Adipocyte (in vitro differentiated cells): ENCODE data around the gene DCLK3.
A peak's percentile ranks its signal among the peaks of the same experiment; 100 is the strongest.

Experiments used
- DNase-seq: peaks from one replicate; pipeline ENCODE4 v3.0.0-alpha.2; 2015; ENCODE audit warnings: low read depth
- H3K27me3 ChIP-seq: replicated peaks from 2 replicates; pipeline ENCODE4 v1.7.0; 2013; ENCODE audit warnings: mild to moderate bottlenecking, low read length, moderate library complexity; ENCODE audit not compliant: control insufficient read depth, insufficient read depth
- H3K36me3 ChIP-seq: 2 replicates; pipeline ENCODE4 v1.7.0; 2013; ENCODE audit warnings: low read length, mild to moderate bottlenecking, moderate library complexity; ENCODE audit not compliant: control insufficient read depth, insufficient read depth, severe bottlenecking
- H3K4me1 ChIP-seq: 2 replicates; pipeline ENCODE4 v1.7.0; 2013; ENCODE audit warnings: mild to moderate bottlenecking, low read length, moderate library complexity; ENCODE audit not compliant: control insufficient read depth, insufficient read depth
- H3K4me3 ChIP-seq: 2 replicates; pipeline ENCODE4 v1.7.0; 2013; ENCODE audit warnings: mild to moderate bottlenecking, low read length, moderate library complexity
- H3K9ac ChIP-seq: 2 replicates; pipeline ENCODE4 v1.7.0; 2013; ENCODE audit warnings: mild to moderate bottlenecking, low read length, moderate library complexity
- H3K9me3 ChIP-seq: 2 replicates; pipeline ENCODE4 v1.7.0; 2013; ENCODE audit warnings: mild to moderate bottlenecking, low read length, moderate library complexity; ENCODE audit not compliant: control insufficient read depth

The DCLK3 gene

DNA sequence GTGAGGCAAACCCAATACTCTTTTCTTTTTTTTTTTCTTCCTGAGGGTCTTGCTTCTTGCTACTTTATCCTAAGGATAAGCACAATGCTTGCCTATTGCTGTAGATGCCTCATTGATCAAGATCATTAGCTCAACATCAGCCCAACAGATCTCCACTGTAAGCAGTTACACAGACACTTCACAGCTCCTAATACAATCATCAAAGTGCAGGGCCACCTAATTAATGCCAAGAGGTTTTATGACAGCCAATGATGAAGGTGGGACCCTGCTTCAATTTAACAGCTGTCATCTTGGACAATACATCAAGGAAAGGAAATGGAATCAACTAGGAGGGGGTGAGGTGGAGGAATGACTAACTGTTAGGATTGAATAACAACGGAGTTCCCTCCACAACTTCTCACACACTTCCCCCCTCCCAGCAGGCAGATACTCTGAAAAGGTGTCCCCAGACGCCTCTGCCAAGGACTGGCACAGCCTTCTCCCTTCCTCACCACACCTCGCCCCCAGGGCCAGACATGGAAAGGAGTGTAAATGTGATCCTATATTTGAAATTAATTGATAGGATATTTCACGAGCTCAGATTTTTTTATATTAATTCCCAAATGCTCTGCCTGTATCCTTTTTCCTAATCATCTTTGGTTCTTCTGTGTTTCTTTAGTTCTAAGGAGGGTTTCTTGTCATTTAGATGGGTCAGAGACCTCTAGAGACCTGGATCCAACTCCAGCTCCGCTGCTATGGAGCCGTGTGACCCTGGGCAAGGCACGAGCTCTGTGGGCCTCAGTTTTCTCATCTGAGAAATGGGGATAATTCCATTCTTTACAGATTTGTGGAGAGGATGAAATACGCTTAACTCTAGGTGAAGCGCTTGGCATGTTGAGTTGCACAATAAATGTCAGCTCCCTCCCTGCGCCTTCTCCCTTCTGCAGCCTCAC is 1.2 kb downstream of the DCLK3 start:
- Histone ChIP-seq H3K27me3 (peaks cover 17% of the 10 kb centered on the region), H3K9me3 (peaks cover 5% of the 10 kb centered on the region), H3K4me1 (no peaks in the 10 kb centered on the region), H3K36me3 (no peaks in the 10 kb centered on the region), H3K4me3 (peak overlapping the region; percentile 67), H3K9ac (no peak overlapping the region)
- no peak for DNase-seq

DNA sequence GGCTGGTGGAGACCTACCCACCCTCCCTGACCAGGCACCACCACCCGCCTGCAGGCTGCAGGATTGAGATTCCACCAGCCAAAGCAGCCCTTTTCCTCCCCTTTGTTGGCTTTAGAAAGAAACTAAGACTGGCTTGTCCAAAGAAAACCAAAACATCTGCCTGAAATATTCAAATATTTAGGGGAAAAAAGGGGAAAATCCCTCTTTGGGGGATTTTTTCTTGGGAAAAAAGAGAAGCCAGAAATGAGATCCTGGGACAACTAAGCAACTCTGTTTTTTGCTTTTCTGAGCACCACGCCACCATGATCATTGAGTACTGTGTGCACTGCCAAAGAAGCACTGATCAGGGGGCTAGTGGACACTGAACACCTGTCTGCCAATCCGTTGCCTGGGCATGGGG is 2.6 kb downstream of the DCLK3 start:
- H3K27me3 ChIP-seq, result peaks cover 17% of the 10 kb centered on the region
- no peak overlapping the region for H3K9ac ChIP-seq
- H3K36me3 ChIP-seq, result no peaks in the 10 kb centered on the region

DNA sequence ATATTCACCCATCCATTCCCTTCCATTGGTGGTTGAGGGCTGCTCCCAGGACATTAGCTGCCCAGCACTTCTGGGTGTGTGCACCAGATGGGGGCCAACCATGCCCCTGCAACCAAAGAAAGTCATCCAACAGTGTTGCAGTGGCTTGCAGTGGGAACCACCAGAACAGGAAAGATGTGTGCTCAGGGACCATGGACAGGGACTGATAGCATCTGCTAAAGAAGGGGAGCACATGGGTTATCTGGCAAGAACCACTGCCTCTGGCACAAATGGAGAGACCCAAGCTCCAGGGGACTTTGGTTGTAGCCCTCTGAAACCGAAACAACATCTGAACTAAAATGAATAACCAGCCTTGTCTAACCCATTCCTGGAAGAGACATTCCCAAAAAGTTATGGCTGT is 8.1 kb downstream of the DCLK3 start:
- no peak overlapping the region for H3K9ac ChIP-seq
- no peaks in the 10 kb centered on the region for H3K4me1 ChIP-seq
- H3K9me3 ChIP-seq, result peaks cover 5% of the 10 kb centered on the region
- no peak for DNase-seq
- H3K4me3 ChIP-seq, result no peak overlapping the region
- H3K27me3 ChIP-seq, result no peaks in the 10 kb centered on the region
- H3K36me3 ChIP-seq, result no peaks in the 10 kb centered on the region

More for the DNA sequence above, 2.6 kb downstream of the DCLK3 start:
- H3K4me3 ChIP-seq, result no peak overlapping the region
- peaks cover 5% of the 10 kb centered on the region for H3K9me3 ChIP-seq
- H3K4me1 ChIP-seq, result no peaks in the 10 kb centered on the region
- no peak for DNase-seq

DNA sequence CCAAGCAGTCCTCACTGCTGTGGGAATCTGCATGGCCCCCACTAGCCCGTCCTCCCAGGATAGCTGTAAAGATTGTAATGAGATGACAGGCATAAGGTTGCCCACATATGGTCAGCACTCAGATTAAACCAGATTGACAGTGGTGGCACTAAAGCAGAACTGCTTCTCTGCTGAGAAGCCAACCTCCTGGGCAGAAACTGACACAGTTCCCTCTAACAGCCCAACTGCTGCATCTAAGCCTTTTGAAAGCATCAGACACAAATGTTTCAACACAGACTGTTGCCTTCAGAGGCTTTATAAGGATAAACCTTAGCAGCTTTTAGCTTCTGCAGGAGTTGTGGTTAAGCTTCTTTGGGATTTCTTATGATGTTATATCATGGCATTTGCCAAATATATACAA is 13.0 kb downstream of the DCLK3 start:
- no peak overlapping the region for H3K4me3 ChIP-seq
- no peak overlapping the region for H3K9ac ChIP-seq
- H3K36me3 ChIP-seq, result no peaks in the 10 kb centered on the region
- H3K4me1 ChIP-seq, result no peaks in the 10 kb centered on the region
- H3K9me3 ChIP-seq, result no peaks in the 10 kb centered on the region
- DNase-seq, result no peak
- H3K27me3 ChIP-seq, result no peaks in the 10 kb centered on the region

DNA sequence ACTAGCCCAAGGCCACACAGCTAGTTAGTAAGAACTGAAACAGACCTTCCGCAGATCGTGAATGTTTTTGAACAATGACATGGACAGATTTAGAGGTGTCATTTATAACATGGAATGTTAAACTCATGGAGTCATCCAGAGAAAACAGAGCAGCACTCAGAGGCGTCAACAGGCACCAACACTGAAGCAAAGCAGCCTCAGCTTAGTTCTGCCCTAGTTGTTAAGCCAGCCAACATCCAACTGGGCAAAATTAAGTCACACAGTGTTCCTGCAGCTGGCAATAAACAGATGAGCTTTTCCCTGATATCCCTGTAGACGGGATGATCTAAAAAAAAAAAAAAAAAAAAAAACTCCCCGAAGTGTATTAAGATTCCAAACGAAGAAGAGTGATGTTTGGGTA is 13.6 kb downstream of the DCLK3 start:
- Histone ChIP-seq H3K4me3 (no peak overlapping the region), H3K9me3 (no peaks in the 10 kb centered on the region), H3K9ac (no peak overlapping the region), H3K36me3 (no peaks in the 10 kb centered on the region), H3K4me1 (peaks cover 2% of the 10 kb centered on the region), H3K27me3 (no peaks in the 10 kb centered on the region)
- DNase-seq, result no peak

DNA sequence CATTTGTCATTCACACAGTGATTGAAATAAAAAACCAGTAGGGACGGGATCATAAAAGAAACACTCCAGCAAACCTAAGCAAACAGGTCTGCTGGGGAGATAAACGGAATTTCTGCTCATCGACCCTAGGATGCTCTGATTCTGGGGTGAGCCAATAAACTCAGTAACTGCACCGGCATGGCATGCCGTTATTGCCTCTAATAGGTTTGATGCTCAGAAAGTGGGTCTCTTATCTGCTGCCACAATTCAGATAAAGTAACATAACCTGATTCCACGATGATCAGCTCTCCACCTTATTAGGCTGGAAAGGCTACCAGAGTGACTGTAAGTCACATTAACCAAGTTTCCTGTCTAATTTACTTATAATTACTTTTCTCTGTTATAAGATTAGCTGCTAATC is 19.6 kb downstream of the DCLK3 start:
- Histone ChIP-seq H3K4me1 (peaks cover 7% of the 10 kb centered on the region), H3K36me3 (no peaks in the 10 kb centered on the region), H3K27me3 (peaks cover 6% of the 10 kb centered on the region), H3K9ac (no peak overlapping the region), H3K9me3 (no peaks in the 10 kb centered on the region), H3K4me3 (no peak overlapping the region)
- DNase-seq, result no peak

DNA sequence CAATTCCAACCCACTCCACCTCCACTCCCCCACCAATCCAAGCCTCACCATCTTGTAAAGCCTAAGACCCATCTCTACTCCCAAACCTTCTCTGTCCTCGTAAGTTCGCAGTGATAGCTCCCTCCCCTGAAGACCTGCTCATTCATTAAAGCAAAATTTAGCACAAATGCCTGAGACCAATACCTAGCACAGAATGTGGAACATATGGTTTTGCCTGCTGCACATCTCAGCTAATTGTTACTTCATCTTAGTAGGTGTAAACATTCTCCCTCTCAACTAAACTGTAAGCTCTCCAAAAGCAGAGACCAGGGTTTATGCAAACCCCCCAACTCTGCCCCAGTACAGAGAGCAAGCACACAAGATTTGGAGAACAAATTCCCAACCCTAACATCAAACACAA is 20.5 kb downstream of the DCLK3 start:
- H3K36me3 ChIP-seq, result no peaks in the 10 kb centered on the region
- H3K4me3 ChIP-seq, result no peak overlapping the region
- peaks cover 6% of the 10 kb centered on the region for H3K27me3 ChIP-seq
- H3K9me3 ChIP-seq, result no peaks in the 10 kb centered on the region
- no peak for DNase-seq
- no peak overlapping the region for H3K9ac ChIP-seq
- H3K4me1 ChIP-seq, result peaks cover 7% of the 10 kb centered on the region

DNA sequence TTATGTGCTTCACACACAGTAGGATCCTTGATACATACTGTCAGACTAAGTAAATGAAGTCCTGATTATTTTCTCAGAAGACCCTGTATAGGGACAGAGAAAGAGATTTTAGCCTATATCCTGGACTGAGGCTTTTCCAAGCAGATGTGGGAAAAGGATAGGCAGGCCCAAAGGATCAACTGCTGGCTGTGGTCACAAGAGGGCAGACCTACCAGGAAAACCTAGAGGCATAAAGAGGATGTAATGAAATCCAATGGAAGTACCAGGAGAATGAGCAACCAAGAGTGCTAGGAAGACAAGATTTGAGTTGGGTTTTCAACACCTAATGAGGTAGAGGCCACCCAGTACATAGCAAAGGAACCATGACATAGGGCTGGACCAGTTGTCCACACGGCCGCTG is 23.1 kb downstream of the DCLK3 start:
- DNase-seq, result no peak
- no peak overlapping the region for H3K4me3 ChIP-seq
- no peaks in the 10 kb centered on the region for H3K36me3 ChIP-seq
- H3K4me1 ChIP-seq, result peaks cover 7% of the 10 kb centered on the region
- H3K9me3 ChIP-seq, result no peaks in the 10 kb centered on the region
- H3K27me3 ChIP-seq, result peaks cover 6% of the 10 kb centered on the region
- H3K9ac ChIP-seq, result no peak overlapping the region

DNA sequence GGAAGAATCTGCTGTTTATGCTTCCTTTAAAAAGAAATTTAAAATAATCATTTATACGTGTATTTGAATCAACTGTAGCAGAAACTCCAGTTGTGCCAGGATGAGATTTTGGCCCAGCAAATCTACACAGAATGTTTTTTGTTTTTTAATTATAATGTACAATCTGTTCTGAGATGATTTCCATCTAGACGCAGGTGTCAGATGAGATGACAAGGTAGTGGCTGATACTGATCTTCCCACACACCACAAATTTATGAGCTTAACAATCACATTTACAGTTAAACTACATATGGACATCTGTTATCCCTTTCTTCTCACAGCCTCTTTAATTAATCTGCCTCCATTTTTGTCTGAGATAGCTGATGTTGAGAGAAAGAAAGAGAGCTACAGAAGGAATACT is 23.6 kb downstream of the DCLK3 start:
- Histone ChIP-seq H3K4me3 (no peak overlapping the region), H3K4me1 (peaks cover 5% of the 10 kb centered on the region), H3K9ac (no peak overlapping the region), H3K9me3 (no peaks in the 10 kb centered on the region), H3K27me3 (peaks cover 6% of the 10 kb centered on the region), H3K36me3 (no peaks in the 10 kb centered on the region)
- no peak for DNase-seq

DNA sequence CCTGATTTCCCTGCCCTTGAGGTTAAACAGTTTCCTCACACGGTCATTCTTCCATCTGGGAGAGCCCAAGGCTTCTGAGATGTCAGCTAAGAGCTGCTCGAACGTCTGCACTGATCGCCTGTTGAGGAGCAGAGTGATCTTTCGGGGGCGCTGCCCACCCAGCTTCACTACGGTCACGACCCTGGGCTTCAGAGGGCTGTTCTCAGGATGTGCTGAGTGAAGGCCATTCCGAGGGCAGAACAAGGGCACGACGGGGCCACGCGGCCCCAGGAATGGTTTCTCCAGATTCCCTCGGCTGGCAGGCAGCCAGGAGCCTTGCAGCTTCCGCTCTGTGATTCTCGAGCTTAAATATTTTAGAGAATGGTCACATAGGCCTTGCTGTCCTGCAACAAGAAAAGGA is 25.7 kb downstream of the DCLK3 start:
- Histone ChIP-seq H3K27me3 (peaks cover 6% of the 10 kb centered on the region), H3K4me1 (peaks cover 7% of the 10 kb centered on the region), H3K36me3 (no peaks in the 10 kb centered on the region), H3K9ac (no peak overlapping the region), H3K9me3 (no peaks in the 10 kb centered on the region), H3K4me3 (no peak overlapping the region)
- no peak for DNase-seq

DNA sequence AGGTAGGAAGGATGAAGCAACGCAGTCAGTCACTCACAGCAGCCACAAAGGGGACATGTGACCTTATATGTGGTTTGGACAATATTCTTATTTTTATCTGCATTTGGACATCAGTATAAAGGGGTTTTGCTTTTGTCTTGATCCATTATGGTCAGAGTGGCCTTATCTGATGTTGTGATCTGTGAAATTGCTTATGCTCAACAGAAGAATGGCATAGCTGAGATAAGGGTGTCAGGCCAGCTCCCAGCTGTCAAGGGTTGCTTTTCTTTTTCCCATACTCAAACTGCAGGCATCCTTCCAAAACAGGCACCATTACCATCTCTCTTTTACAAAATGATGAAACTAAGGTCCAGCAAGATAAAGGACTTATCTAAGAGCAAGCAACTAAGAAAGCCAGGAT is 28.1 kb downstream of the DCLK3 start:
- Histone ChIP-seq H3K27me3 (no peaks in the 10 kb centered on the region), H3K4me1 (peaks cover 21% of the 10 kb centered on the region), H3K9me3 (no peaks in the 10 kb centered on the region), H3K4me3 (no peak overlapping the region), H3K9ac (no peak overlapping the region), H3K36me3 (no peaks in the 10 kb centered on the region)
- no peak for DNase-seq

DNA sequence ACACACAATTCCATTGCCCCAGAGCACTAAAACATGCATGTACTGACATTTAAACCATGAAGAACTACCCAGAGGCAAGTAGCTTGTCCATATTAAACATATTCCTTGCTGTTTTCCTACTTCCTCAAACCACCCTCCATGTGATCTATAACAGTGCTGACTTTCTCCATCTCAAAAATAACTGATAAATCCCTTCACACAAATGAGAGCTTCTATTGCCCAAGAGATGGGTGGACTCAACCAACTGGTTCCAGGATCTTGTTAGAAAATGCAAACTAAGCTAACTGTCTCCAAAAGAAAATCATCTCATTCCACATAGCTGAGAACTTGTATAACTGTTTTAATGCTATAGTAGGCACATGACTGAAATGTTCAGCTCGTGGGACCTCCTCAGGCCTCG is 29.6 kb downstream of the DCLK3 start:
- no peak overlapping the region for H3K4me3 ChIP-seq
- no peaks in the 10 kb centered on the region for H3K9me3 ChIP-seq
- no peak for DNase-seq
- H3K36me3 ChIP-seq, result no peaks in the 10 kb centered on the region
- H3K9ac ChIP-seq, result no peak overlapping the region
- no peaks in the 10 kb centered on the region for H3K27me3 ChIP-seq
- H3K4me1 ChIP-seq, result peaks cover 21% of the 10 kb centered on the region
